ENCODE measurements around the gene LPA.

DNA sequence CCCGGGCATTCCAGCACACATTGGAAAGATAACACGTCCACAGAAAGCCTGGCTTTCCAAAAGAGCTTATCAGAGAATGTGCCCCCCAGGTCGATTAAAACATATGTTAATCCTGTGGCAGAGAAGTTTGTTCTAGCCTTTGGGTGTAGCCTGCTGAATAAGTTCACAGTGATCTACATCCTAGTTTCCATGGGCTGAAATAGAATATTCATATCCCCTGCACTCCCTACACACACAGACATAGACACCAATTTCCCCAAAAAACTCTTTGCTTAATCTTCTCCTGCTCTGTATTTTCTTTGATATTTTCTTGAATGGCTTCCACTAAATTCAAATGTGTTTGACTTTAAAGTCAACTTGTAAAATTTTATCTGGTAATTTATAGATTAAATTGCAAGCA, 1.6 kb downstream of the LPA start:
- TF ChIP-seq, protein P1, sequence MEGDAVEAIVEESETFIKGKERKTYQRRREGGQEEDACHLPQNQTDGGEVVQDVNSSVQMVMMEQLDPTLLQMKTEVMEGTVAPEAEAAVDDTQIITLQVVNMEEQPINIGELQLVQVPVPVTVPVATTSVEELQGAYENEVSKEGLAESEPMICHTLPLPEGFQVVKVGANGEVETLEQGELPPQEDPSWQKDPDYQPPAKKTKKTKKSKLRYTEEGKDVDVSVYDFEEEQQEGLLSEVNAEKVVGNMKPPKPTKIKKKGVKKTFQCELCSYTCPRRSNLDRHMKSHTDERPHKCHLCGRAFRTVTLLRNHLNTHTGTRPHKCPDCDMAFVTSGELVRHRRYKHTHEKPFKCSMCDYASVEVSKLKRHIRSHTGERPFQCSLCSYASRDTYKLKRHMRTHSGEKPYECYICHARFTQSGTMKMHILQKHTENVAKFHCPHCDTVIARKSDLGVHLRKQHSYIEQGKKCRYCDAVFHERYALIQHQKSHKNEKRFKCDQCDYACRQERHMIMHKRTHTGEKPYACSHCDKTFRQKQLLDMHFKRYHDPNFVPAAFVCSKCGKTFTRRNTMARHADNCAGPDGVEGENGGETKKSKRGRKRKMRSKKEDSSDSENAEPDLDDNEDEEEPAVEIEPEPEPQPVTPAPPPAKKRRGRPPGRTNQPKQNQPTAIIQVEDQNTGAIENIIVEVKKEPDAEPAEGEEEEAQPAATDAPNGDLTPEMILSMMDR (IDR thresholded peaks at IDR 0.05; ENCODE audit: low read depth, low read length), result no peak
- no peak for TF ChIP-seq EZH2phosphoT487 (IDR thresholded peaks at IDR 0.05; ENCODE audit: low read depth)
